Putamen (tissue), 1 donor: ENCODE data around the gene CD34.

ENCODE experiments used
- DNase-seq: peaks from one replicate; pipeline ENCODE4 v3.0.0-alpha.2; 2016; ENCODE audit warnings: low spot score

The CD34 gene

GRCh38 chr1:207910591-207911354, at the start of gene CD34:
TSS of gene CD34 (minus strand) at chr1:207911125. CDS start at chr1:207911080, 45 bp downstream.
- DNase-seq: no peak

- no peak for DNase-seq
Observed at GRCh38 chr1:207960346-207960745, 49.4 kb upstream of the CD34 start.

GRCh38 chr1:207959910-207960309, 49.0 kb upstream of the CD34 start:
- DNase-seq: no peak

- no peak for DNase-seq
Observed at GRCh38 chr1:207959141-207959825, 48.4 kb upstream of the CD34 start.

GRCh38 chr1:207958376-207959139, 47.6 kb upstream of the CD34 start:
- no peak for DNase-seq

- DNase-seq: no peak
Observed at GRCh38 chr1:207956986-207957385, 46.1 kb upstream of the CD34 start.

GRCh38 chr1:207954104-207954503, 43.2 kb upstream of the CD34 start:
- DNase-seq: no peak

GRCh38 chr1:207952617-207953542, 42.0 kb upstream of the CD34 start:
- no peak for DNase-seq

- no peak for DNase-seq
Observed at GRCh38 chr1:207951652-207952051, 40.7 kb upstream of the CD34 start.

GRCh38 chr1:207950750-207951149, 39.8 kb upstream of the CD34 start:
- no peak for DNase-seq

GRCh38 chr1:207949571-207950195, 38.8 kb upstream of the CD34 start:
- DNase-seq: no peak

- no peak for DNase-seq
Observed at GRCh38 chr1:207948536-207949250, 37.8 kb upstream of the CD34 start.

GRCh38 chr1:207946756-207947155, 35.8 kb upstream of the CD34 start:
- no peak for DNase-seq

GRCh38 chr1:207944571-207944970, 33.6 kb upstream of the CD34 start:
- no peak for DNase-seq

- DNase-seq: peak; percentile 47
Observed at GRCh38 chr1:207942337-207942741, 31.4 kb upstream of the CD34 start.

- peak; percentile 80 for DNase-seq
Observed at GRCh38 chr1:207941665-207942064, 30.7 kb upstream of the CD34 start.

GRCh38 chr1:207938016-207938415, 27.1 kb upstream of the CD34 start:
- no peak for DNase-seq

GRCh38 chr1:207937204-207937603, 26.3 kb upstream of the CD34 start:
- no peak for DNase-seq

- no peak for DNase-seq
Observed at GRCh38 chr1:207935166-207935583, 24.2 kb upstream of the CD34 start.

- no peak for DNase-seq
Observed at GRCh38 chr1:207933205-207933800, 22.4 kb upstream of the CD34 start.
